SH-SY5Y (cell line): ENCODE measurements around the gene ATL2.
A peak's percentile ranks its signal among the peaks of the same experiment; 100 is the strongest.

Experiments used
- GATA2 ChIP-seq: IDR thresholded peaks from 2 replicates; pipeline ENCODE4 v1.6.1; 2011; ENCODE audit warnings: mild to moderate bottlenecking, low read depth, low read length
- GATA3 ChIP-seq: IDR thresholded peaks from 2 replicates; pipeline ENCODE4 v1.6.1; 2011; ENCODE audit warnings: low read depth, mild to moderate bottlenecking, low read length, moderate library complexity

DNA sequence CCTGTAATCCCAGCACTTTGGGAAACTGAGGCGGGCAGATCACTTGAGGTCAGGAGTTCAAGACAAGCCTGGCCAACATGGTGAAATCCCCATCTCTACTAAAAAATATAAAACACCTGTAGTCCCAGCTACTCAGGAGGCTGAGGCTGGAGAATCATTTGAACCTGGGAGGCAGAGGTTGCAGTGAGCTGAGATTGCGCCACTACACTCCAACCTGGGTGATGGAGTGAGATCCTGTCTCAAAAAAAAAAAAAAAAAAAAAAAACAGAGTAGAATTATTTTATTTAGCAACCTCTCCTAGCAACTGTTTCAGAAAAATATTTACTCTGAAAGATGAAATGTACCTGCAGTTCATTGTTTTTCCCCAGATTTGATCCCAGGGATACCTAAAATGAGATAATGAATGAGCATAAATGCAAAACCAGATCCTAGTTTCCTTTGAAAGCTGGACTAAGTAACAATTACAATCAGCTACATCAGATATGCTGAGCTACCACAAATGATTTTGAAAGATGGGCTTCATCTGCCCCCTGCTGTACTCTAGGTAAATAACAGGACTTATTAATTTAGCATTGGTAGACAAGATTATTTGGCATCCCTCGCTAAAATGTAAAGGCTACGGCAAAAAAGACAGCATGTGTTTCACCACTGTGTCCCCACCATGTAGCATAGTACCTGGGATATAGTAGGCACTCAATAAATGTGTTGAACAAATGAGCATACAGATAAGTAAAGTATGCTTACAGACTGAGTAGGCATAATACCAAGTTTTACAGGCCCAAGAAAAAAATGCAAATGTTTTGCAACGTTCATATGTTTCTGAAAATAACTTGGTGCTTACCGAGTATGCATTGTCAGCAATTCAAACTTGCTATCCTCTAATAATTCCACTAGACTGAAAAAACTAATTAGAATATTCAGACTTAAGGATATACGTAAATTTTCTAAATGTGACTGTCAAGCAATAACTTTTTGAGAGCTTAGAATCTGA, 102.5 kb downstream of the ATL2 start:
- TF ChIP-seq GATA2: peak; percentile 81
- peak; percentile 77 for TF ChIP-seq GATA3
